HepG2 (cell line): ENCODE results near the gene CAMSAP3. TPM values are rescaled to one million over a fixed set of nuclear protein-coding genes. Genes with fewer than 3 reads are reported as not detected.
A peak's percentile ranks its signal among the peaks of the same experiment; 100 is the strongest.

ENCODE experiments used
- ATAC-seq: fragments of 200-7000 bp; cut with Tn5 transposase; 3 replicates; pipeline ENCODE4 v1.9.1; 2020; ENCODE audit warnings: mild to moderate bottlenecking, moderate library complexity
- BruUV-seq: library from RNA; stranded (reverse); fragments of 400-500 nt; replicated peaks from 2 replicates; lab custom pipeline; 2021; lab: Mats Ljungman, UMichigan
- CTCF ChIA-PET: fragments of 300-600 bp; formaldehyde crosslinking; extraction: SDS; loops from one replicate; lab custom pipeline; 2021; ENCODE audit warnings: low total read pairs, inconsistent platforms, low intra/inter-chr PET ratio; lab: Yijun Ruan, JAX
- POLR2A ChIA-PET: fragments of 350-600 bp; sonication (Branson Sonifier 250); formaldehyde crosslinking; loops from one replicate; lab custom pipeline; 2020; ENCODE audit warnings: antibody characterized with exemption, inconsistent platforms; lab: Yijun Ruan, JAX
- DNase-seq: peaks from one replicate; pipeline ENCODE4 v3.0.0-alpha.2; 2015; ENCODE audit warnings: low spot score
- FAIRE-seq: peaks from 3 replicates; lab custom pipeline; 2011; peaks lifted over from hg19 to GRCh38; lab: Jason Lieb, UNC
- H2AFZ ChIP-seq: one replicate; pipeline ENCODE4 v1.6.1; 2011; ENCODE audit warnings: low read length, inconsistent platforms
- H3K27ac ChIP-seq: fragments of 300-600 bp; 3 replicates; pipeline ENCODE4 v1.8.0; 2011; ENCODE audit warnings: mixed run types, mild to moderate bottlenecking, mixed read lengths, low read length, inconsistent platforms; ENCODE audit not compliant: insufficient read depth; ENCODE audit errors: extremely low read length
- H3K27me3 ChIP-seq, 2 experiments: fragments of 200-600 bp in 1 of 2; 2 replicates in 1 of 2; 3 replicates in 1 of 2; pipeline versions ENCODE4 v1.6.0 to v1.8.0; 2011; ENCODE audit warnings: low read length in 2 of 2, mild to moderate bottlenecking in 2 of 2, moderate library complexity in 2 of 2, inconsistent platforms in 1 of 2; ENCODE audit not compliant: insufficient read depth in 2 of 2, control insufficient read depth in 1 of 2
- H3K36me3 ChIP-seq, 2 experiments: fragments of 200-600 bp in 1 of 2; replicated peaks in 1 of 2; 2 replicates in 1 of 2; 3 replicates in 1 of 2; pipeline versions ENCODE4 v1.5.1 to v1.8.0; 2011; ENCODE audit warnings: low read length in 2 of 2, inconsistent platforms in 1 of 2; ENCODE audit not compliant: insufficient read depth in 2 of 2, control insufficient read depth in 1 of 2
- H3K4me1 ChIP-seq: 2 replicates; pipeline ENCODE4 v1.5.1; 2012; ENCODE audit warnings: low read length, inconsistent platforms; ENCODE audit not compliant: insufficient read depth
- H3K4me2 ChIP-seq: 2 replicates; pipeline ENCODE4 v1.6.0; 2011; ENCODE audit warnings: low read depth, low read length, inconsistent platforms
- H3K4me3 ChIP-seq, 3 experiments: fragments of 200-600 bp in 1 of 3; sonication (generic), shearing (Covaris generic) in 1 of 3; replicated peaks in 1 of 3; 2 replicates each; pipeline ENCODE4 v1.5.1; 2011 to 2016; ENCODE audit warnings: low read length in 3 of 3, inconsistent platforms in 2 of 3, low read depth in 2 of 3, mild to moderate bottlenecking in 2 of 3, control low read depth in 1 of 3, mixed read lengths in 1 of 3; ENCODE audit not compliant: insufficient read depth in 1 of 3
- H3K79me2 ChIP-seq: one replicate; pipeline ENCODE4 v1.6.1; 2011; ENCODE audit warnings: low read length, inconsistent platforms; ENCODE audit not compliant: insufficient read depth
- H3K9ac ChIP-seq: 2 replicates; pipeline ENCODE4 v1.6.0; 2011; ENCODE audit warnings: mild to moderate bottlenecking, low read depth, low read length, inconsistent platforms; ENCODE audit not compliant: insufficient read depth
- H3K9me3 ChIP-seq: 2 replicates; pipeline ENCODE4 v1.5.1; 2012; ENCODE audit warnings: mild to moderate bottlenecking, low read length
- H4K20me1 ChIP-seq: 2 replicates; pipeline ENCODE4 v1.6.0; 2011; ENCODE audit warnings: inconsistent platforms, mild to moderate bottlenecking, low read length, moderate library complexity; ENCODE audit not compliant: insufficient read depth
- AGO1 ChIP-seq: fragments of 200-400 bp; formaldehyde crosslinking; IDR thresholded peaks from 2 replicates; pipeline ENCODE4 v1.6.1; 2017; ENCODE audit warnings: mild to moderate bottlenecking, low read depth, low read length, moderate library complexity; ENCODE audit not compliant: poor library complexity, severe bottlenecking
- AGO2 ChIP-seq: fragments of 200-400 bp; formaldehyde crosslinking; optimal IDR thresholded peaks from 2 replicates; pipeline ENCODE3; 2017; ENCODE audit warnings: mild to moderate bottlenecking, low read depth, low read length, moderate library complexity
- HNRNPK ChIP-seq: fragments of 200-400 bp; formaldehyde crosslinking; IDR thresholded peaks from 2 replicates; pipeline ENCODE4 v1.6.1; 2018; ENCODE audit warnings: low read length, low read depth, moderate library complexity, mild to moderate bottlenecking; ENCODE audit not compliant: poor library complexity, severe bottlenecking
- POLR2G ChIP-seq: fragments of 200-400 bp; formaldehyde crosslinking; IDR thresholded peaks from 2 replicates; pipeline ENCODE4 v1.6.1; 2018; ENCODE audit warnings: mild to moderate bottlenecking, low read depth, low read length, moderate library complexity
- RBFOX2 ChIP-seq: fragments of 200-400 bp; formaldehyde crosslinking; IDR thresholded peaks from 2 replicates; pipeline ENCODE4 v1.6.1; 2017; ENCODE audit warnings: low read depth, mild to moderate bottlenecking, low read length
- RBM22 ChIP-seq: fragments of 200-400 bp; formaldehyde crosslinking; optimal IDR thresholded peaks from 2 replicates; pipeline ENCODE3; 2017; ENCODE audit warnings: mild to moderate bottlenecking, low read length, moderate library complexity
- YEATS2 ChIP-seq: sonication (generic); formaldehyde crosslinking; IDR thresholded peaks from 2 replicates; pipeline ENCODE4 v1.4.0; 2020; ENCODE audit warnings: missing genetic modification reagents, borderline replicate concordance
- ZNF280B ChIP-seq: sonication (generic); formaldehyde crosslinking; IDR thresholded peaks from 2 replicates; pipeline ENCODE4 v1.5.0; 2020; ENCODE audit warnings: missing genetic modification reagents, mild to moderate bottlenecking, borderline replicate concordance
- ZNF652 ChIP-seq: IDR thresholded peaks from 2 replicates; pipeline ENCODE4 v1.6.1; 2016; ENCODE audit warnings: low read depth, borderline replicate concordance
- ZNF737 ChIP-seq: sonication (generic); formaldehyde crosslinking; IDR thresholded peaks from 2 replicates; pipeline ENCODE4 v1.5.0; 2020; ENCODE audit warnings: missing genetic modification reagents, mild to moderate bottlenecking, borderline replicate concordance
- ZNF878 ChIP-seq: sonication (generic); formaldehyde crosslinking; IDR thresholded peaks from 2 replicates; pipeline ENCODE4 v1.8.1; 2023; ENCODE audit warnings: mild to moderate bottlenecking, missing genetic modification reagents, moderate library complexity
- ZSCAN31 ChIP-seq: sonication (generic); formaldehyde crosslinking; IDR thresholded peaks from 2 replicates; pipeline ENCODE4 v1.5.0; 2020; ENCODE audit warnings: low read depth, mild to moderate bottlenecking, missing genetic modification reagents
- WGBS: methylation state at CpG from one replicate; pipeline ENCODE4 v1.1.6; 2017; ENCODE audit warnings: low lambda C conversion rate; 5-methylcytosine and 5-hydroxymethylcytosine counted together
- in situ Hi-C: cut with HindIII; loops from 2 replicates; pipeline ENCODE4 v1.10.0; 2017; ENCODE audit warnings: low pct_unique_long_range_greater_than_20kb; ENCODE audit not compliant: extremely low pct_ligation_motif_present
- intact Hi-C: fragments of 100-400 bp; cut with micrococcal nuclease; formaldehyde crosslinking; loops from one replicate; pipeline ENCODE4 v1.10.0; 2022; ENCODE audit not compliant: unreplicated experiment
- polyA plus RNA-seq, 8 experiments: library from polyadenylated mRNA; depleted of rRNA in 3 of 8; stranded (reverse) in 7 of 8; unstranded in 1 of 8; fragments of >200 nt; fragmentation: Illumina TruSeq in 4 of 8; extraction: Trizol in 4 of 8; gene quantifications; 2 replicates each; pipeline versions ENCODE4 v1.2.1 to v1.2.3, GENCODE V29; 2011 to 2016; ENCODE audit warnings: low read depth in 4 of 8, missing spikeins in 1 of 8, mixed read lengths in 1 of 8; ENCODE audit not compliant: insufficient read depth in 1 of 8
- total RNA-seq, 5 experiments: library from RNA; depleted of rRNA; stranded (reverse); fragments of >200 nt; fragmentation: Illumina TruSeq; extraction: Trizol; gene quantifications; 2 replicates each; pipeline ENCODE4 v1.2.3, GENCODE V29; 2016; ENCODE audit warnings: low read depth in 1 of 5

CAMSAP3 gene
- total and polyA plus RNA-seq, 2 of the 13 experiments (the other 11 are each of a cell fraction or from before 2014, with no cell fraction given) = 10.8 to 11.8 TPM

- FAIRE-seq = no peak
- BruUV-seq = TSS peak; percentile 59
- H2AFZ ChIP-seq = no peak overlapping the region
- intact Hi-C loops = no loop called here
- peak; percentile 2; the same call in 2 of the 3 replicates for ATAC-seq
- no peaks in the 10 kb centered on the region for H3K79me2 ChIP-seq
- TF ChIP-seq ZSCAN31 (CRISPR knock-in tag) = no peak
- peak; percentile 78 for TF ChIP-seq RBM22
- TF ChIP-seq AGO2 = peak; percentile 85
- no peak for TF ChIP-seq ZNF737 (CRISPR knock-in tag)
- peak; percentile 60 for TF ChIP-seq POLR2G
- TF ChIP-seq YEATS2 (CRISPR knock-in tag) = no peak
- TF ChIP-seq ZNF652 (CRISPR knock-in tag) = no peak
- TF ChIP-seq HNRNPK = peak; percentile 36
- no peak for TF ChIP-seq ZNF878 (CRISPR knock-in tag)
- peak; percentile 47; the same call in 1 of the 2 replicates for TF ChIP-seq RBFOX2
- peak; percentile 29 for TF ChIP-seq AGO1
- no peak for TF ChIP-seq ZNF280B (CRISPR knock-in tag)
- peaks cover 24 to 55% of the 10 kb centered on the region in 2 experiments for H3K36me3 ChIP-seq
- H3K9me3 ChIP-seq = no peaks in the 10 kb centered on the region
- no peaks in the 10 kb centered on the region for H4K20me1 ChIP-seq
- H3K27me3 ChIP-seq = no peaks in the 10 kb centered on the region; a peak in 1 of 5 replicates
- H3K4me1 ChIP-seq = no peaks in the 10 kb centered on the region; the same call in 1 of the 2 replicates
- H3K9ac ChIP-seq = no peak overlapping the region
- ChIA-PET CTCF (no interaction called here), POLR2A (no interaction called here)
- H3K4me3 ChIP-seq = no peak overlapping the region
- WGBS = 97% methylated on average over 33 of the region's 48 CpGs
- no peak overlapping the region for H3K4me2 ChIP-seq
- no peak for DNase-seq
- H3K27ac ChIP-seq = no peak overlapping the region
- in situ Hi-C loops = no loop called here
Observed at GRCh38 chr19:7619671-7620441, 24.2 kb downstream of the CAMSAP3 start.
